IPS-15b (cell line): ENCODE measurements around the gene RTN4R.
"Not testable (repeated sequence)": the region's sequence is repeated elsewhere in the genome, so short reads cannot be mapped to it uniquely, and the experiment has no call there.

Source experiments
- H3K27me3 ChIP-seq: one replicate; pipeline ENCODE4 v1.6.1; 2013; ENCODE audit warnings: low read length; ENCODE audit not compliant: control insufficient read depth, insufficient read depth
- H3K36me3 ChIP-seq: one replicate; pipeline ENCODE4 v1.6.1; 2013; ENCODE audit warnings: low read length; ENCODE audit not compliant: control insufficient read depth, insufficient read depth
- H3K4me1 ChIP-seq: one replicate; pipeline ENCODE4 v1.6.1; 2013; ENCODE audit warnings: mild to moderate bottlenecking, low read length; ENCODE audit not compliant: control insufficient read depth, insufficient read depth
- H3K4me3 ChIP-seq: one replicate; pipeline ENCODE4 v1.5.1; 2013; ENCODE audit warnings: low read depth, low read length
- H3K9ac ChIP-seq: one replicate; pipeline ENCODE4 v1.6.1; 2013; ENCODE audit warnings: low read depth, mild to moderate bottlenecking, low read length
- H3K9me3 ChIP-seq: one replicate; pipeline ENCODE4 v1.6.1; 2013; ENCODE audit warnings: mild to moderate bottlenecking, low read length; ENCODE audit not compliant: control insufficient read depth, insufficient read depth

The RTN4R gene

GRCh38 chr22:20281473-20281872 lies 13.4 kb upstream of the RTN4R start:
- not testable (repeated sequence) for H3K4me3 ChIP-seq, H3K4me1 ChIP-seq, H3K9ac ChIP-seq, H3K9me3 ChIP-seq, H3K27me3 ChIP-seq, H3K36me3 ChIP-seq

DNA sequence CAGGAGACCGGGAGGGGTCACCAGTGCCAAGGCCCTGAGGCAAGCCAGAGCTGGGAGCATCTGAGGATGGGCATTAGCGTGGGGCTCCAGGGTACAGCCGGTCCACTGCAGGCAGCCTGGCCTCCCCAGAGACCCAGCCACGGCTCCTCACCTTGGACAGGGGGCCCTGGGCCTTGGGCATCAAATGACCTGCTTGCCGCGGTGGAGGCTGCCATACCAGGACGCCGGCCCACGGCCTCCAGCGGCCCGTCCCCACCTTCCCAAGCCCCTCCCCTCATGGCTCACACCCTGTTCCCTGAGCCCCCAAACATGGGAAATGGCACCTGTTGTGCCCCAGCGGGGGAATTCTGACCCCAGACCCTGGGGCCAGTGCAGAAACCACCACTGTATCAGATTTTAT lies 12.7 kb upstream of the RTN4R start:
- Histone ChIP-seq H3K4me3 (no peak overlapping the region), H3K9ac (no peak overlapping the region), H3K4me1 (no peaks in the 10 kb centered on the region), H3K9me3 (no peaks in the 10 kb centered on the region), H3K27me3 (no peaks in the 10 kb centered on the region), H3K36me3 (no peaks in the 10 kb centered on the region)

- H3K27me3 ChIP-seq, H3K4me1 ChIP-seq, H3K9ac ChIP-seq, H3K9me3 ChIP-seq, H3K4me3 ChIP-seq, H3K36me3 ChIP-seq: not testable (repeated sequence)
These were observed 12.0 kb upstream of the RTN4R start for GRCh38 chr22:20280163-20280562.

DNA sequence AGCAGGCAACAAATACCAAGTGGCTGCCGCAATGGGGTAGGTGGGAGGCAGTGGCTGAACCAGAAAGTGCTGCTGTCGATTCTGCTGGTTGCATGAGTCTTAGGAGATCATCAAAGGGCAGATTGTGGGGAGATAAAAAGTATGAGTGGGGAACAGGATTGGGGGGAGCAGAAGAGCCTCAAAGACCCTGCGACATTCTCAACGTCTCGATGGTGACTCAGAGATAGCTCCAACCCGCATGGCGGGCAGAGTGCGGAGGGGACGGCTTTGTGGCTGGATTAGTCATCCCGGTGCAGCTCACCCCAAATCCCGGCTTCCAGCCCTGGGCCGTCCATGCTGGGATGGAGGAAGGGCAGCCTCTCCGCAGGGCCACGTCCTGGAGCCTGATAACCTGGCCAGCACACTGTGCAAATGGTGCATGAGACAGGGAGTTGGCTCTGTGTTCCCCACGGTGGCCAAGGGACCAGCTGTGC lies 11.6 kb upstream of the RTN4R start:
- Histone ChIP-seq H3K9ac (no peak overlapping the region), H3K4me1 (no peaks in the 10 kb centered on the region), H3K4me3 (no peak overlapping the region), H3K27me3 (no peaks in the 10 kb centered on the region), H3K9me3 (no peaks in the 10 kb centered on the region), H3K36me3 (no peaks in the 10 kb centered on the region)

GRCh38 chr22:20278726-20279490 lies 10.8 kb upstream of the RTN4R start:
- not testable (repeated sequence) for H3K36me3 ChIP-seq, H3K4me1 ChIP-seq, H3K4me3 ChIP-seq, H3K9ac ChIP-seq, H3K9me3 ChIP-seq, H3K27me3 ChIP-seq

DNA sequence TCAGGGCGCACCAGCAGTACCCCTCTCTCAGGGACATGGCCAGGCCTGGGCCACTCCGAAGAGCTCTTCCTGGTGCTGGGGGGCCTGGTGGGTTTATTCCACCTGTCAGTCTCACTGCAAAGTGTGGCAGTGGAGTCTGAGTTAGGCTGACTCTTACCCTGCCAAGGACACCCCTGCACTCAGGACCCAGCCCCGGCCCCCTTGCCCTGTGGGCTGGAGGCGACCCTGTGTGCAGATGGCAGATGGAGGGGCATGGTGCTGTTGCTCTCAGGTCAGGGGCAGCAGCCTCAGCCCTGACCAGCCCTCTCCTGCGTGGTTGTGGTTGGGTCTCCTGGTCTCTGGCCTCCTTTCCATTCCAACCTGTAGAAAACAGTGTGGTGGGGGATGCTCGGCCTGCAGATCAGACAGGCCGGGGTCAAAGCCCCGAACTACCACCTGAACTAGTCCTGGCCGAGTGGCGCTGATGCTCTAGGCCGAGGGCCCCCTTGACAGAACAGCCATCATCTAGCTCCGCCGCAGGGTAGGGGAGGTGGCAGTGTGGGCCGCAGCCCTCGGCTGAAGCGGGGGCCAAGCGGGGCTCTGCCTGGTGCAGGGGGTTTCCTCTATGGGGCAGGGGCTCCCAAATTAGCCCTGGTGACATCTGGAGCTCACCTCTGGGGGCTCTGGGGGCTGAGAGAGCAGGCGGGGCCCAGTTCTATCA lies 10.0 kb upstream of the RTN4R start:
- H3K36me3 ChIP-seq, H3K4me3 ChIP-seq, H3K9me3 ChIP-seq, H3K4me1 ChIP-seq, H3K27me3 ChIP-seq, H3K9ac ChIP-seq: not testable (repeated sequence)

- H3K4me3 ChIP-seq: no peak overlapping the region
- H3K4me1 ChIP-seq: no peaks in the 10 kb centered on the region
- H3K9ac ChIP-seq: no peak overlapping the region
- no peaks in the 10 kb centered on the region for H3K27me3 ChIP-seq
- no peaks in the 10 kb centered on the region for H3K36me3 ChIP-seq
- H3K9me3 ChIP-seq: no peaks in the 10 kb centered on the region
These were observed 8.3 kb upstream of the RTN4R start for GRCh38 chr22:20276468-20276867.

DNA sequence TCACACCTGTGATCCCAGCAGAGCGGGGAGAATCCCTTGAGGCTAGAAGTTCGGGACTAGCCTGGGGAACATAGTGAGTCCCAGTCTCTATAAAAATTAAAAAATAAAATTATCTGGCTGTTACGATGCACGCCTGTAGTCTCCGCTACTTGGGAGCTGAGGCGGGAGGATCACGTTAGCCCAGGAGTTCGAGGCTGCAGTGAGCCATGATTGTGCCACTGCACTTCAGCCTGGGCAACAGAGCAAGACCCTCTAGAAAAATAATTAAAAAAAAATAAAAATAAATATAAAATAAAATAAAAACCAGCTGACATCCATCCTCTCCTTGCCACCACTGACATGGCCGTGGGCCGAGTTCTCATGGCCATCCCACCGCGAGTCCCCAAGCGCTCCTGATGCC lies 7.7 kb upstream of the RTN4R start:
- no peak overlapping the region for H3K4me3 ChIP-seq
- no peaks in the 10 kb centered on the region for H3K9me3 ChIP-seq
- no peak overlapping the region for H3K9ac ChIP-seq
- H3K27me3 ChIP-seq: no peaks in the 10 kb centered on the region
- no peaks in the 10 kb centered on the region for H3K36me3 ChIP-seq
- no peaks in the 10 kb centered on the region for H3K4me1 ChIP-seq

- H3K9ac ChIP-seq, H3K9me3 ChIP-seq, H3K4me1 ChIP-seq, H3K36me3 ChIP-seq, H3K27me3 ChIP-seq, H3K4me3 ChIP-seq: not testable (repeated sequence)
These were observed 7.2 kb upstream of the RTN4R start for GRCh38 chr22:20275325-20275724.

- not testable (repeated sequence) for H3K4me3 ChIP-seq, H3K9ac ChIP-seq, H3K9me3 ChIP-seq, H3K4me1 ChIP-seq, H3K36me3 ChIP-seq, H3K27me3 ChIP-seq
These were observed 6.3 kb upstream of the RTN4R start for GRCh38 chr22:20274374-20274773.

- Histone ChIP-seq H3K36me3 (no peaks in the 10 kb centered on the region), H3K4me3 (no peak overlapping the region), H3K9ac (no peak overlapping the region), H3K4me1 (no peaks in the 10 kb centered on the region), H3K9me3 (no peaks in the 10 kb centered on the region), H3K27me3 (no peaks in the 10 kb centered on the region)
These were observed 5.7 kb upstream of the RTN4R start for GRCh38 chr22:20273758-20274181.

DNA sequence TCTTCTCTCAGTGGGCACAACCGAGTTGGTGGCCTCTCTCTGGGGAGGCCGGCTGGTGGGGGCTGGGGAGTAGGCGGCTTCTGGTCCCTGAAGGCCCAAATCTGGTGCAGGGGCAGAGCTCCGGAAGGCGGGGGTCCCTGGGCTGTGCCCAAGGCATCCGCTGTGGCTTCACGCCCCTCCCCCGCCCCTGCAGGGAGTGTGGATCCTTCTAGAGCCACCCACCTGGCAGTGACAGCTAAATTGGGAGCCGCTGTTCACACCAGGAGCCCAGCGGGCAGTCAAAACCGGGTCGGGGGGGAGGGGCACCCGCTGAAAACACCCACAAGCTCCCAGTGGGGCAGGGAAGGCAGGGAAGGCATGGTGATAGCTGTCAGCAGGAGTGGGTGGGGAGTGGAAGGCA lies 4.6 kb upstream of the RTN4R start:
- H3K36me3 ChIP-seq: no peaks in the 10 kb centered on the region

More for the DNA sequence above, 4.6 kb upstream of the RTN4R start:
- Histone ChIP-seq H3K9ac (no peak overlapping the region), H3K9me3 (no peaks in the 10 kb centered on the region), H3K4me3 (no peak overlapping the region), H3K4me1 (no peaks in the 10 kb centered on the region), H3K27me3 (no peaks in the 10 kb centered on the region)
